PC-9 (cell line): ENCODE measurements around the gene AVL9. TPM values are rescaled to one million over a fixed set of nuclear protein-coding genes. Genes with fewer than 3 reads are reported as not detected.

Experiments
- BruUV-seq: library from RNA; stranded (reverse); fragments of 400-500 nt; replicated peaks from 2 replicates; lab custom pipeline; 2021; lab: Mats Ljungman, UMichigan
- CTCF ChIA-PET: fragments of 300-600 bp; sonication (Branson Sonifier 250); formaldehyde crosslinking; loops from one replicate; lab custom pipeline; 2022; ENCODE audit warnings: antibody characterized with exemption; lab: Charles Lee
- POLR2A ChIA-PET: fragments of 300-600 bp; sonication (Branson Sonifier 250); formaldehyde crosslinking; loops from one replicate; lab custom pipeline; 2022; ENCODE audit warnings: antibody characterized with exemption; ENCODE audit not compliant: unreplicated experiment; lab: Charles Lee
- DNase-seq, 2 experiments: peaks; one replicate each; pipeline versions ENCODE4 v3.0.0 to v3.0.0-alpha.2; 2015 to 2022; ENCODE audit warnings: mixed read lengths in 1 of 2
- H2AFZ ChIP-seq: fragments of 200-600 bp; sonication (generic); 2 replicates; pipeline ENCODE4 v1.8.1; 2017; ENCODE audit warnings: antibody characterized with exemption
- H3F3A ChIP-seq: fragments of 200-600 bp; sonication (generic); 2 replicates; pipeline ENCODE4 v1.8.1; 2017; ENCODE audit warnings: antibody characterized with exemption, mild to moderate bottlenecking, low read depth; ENCODE audit not compliant: insufficient read depth
- H3K27ac ChIP-seq: fragments of 200-600 bp; sonication (generic); 2 replicates; pipeline ENCODE4 v1.6.1; 2016; ENCODE audit warnings: mixed run types
- H3K27me3 ChIP-seq: fragments of 200-600 bp; sonication (generic); 2 replicates; pipeline ENCODE4 v1.6.1; 2016; ENCODE audit warnings: low read depth, mixed run types; ENCODE audit not compliant: insufficient read depth
- H3K36me3 ChIP-seq: fragments of 200-600 bp; sonication (generic); 2 replicates; pipeline ENCODE4 v1.6.1; 2016; ENCODE audit warnings: low read depth, mixed run types
- H3K4me1 ChIP-seq: fragments of 200-600 bp; sonication (generic); replicated peaks from 2 replicates; pipeline ENCODE4 v1.6.1; 2016; ENCODE audit warnings: mixed run types; ENCODE audit not compliant: insufficient read depth
- H3K4me2 ChIP-seq: fragments of 200-600 bp; sonication (generic); 2 replicates; pipeline ENCODE4 v1.6.1; 2017; ENCODE audit warnings: mixed run types
- H3K4me3 ChIP-seq: fragments of 200-600 bp; sonication (generic); 2 replicates; pipeline ENCODE4 v1.6.1; 2016; ENCODE audit warnings: mixed run types
- H3K79me2 ChIP-seq: fragments of 200-600 bp; sonication (generic); 2 replicates; pipeline ENCODE4 v1.6.1; 2017; ENCODE audit warnings: low read depth, mixed run types
- H3K9me2 ChIP-seq: fragments of 200-600 bp; sonication (generic); 2 replicates; pipeline ENCODE4 v1.8.1; 2017; ENCODE audit warnings: mild to moderate bottlenecking; ENCODE audit not compliant: insufficient read depth
- H3K9me3 ChIP-seq: fragments of 200-600 bp; sonication (generic); 2 replicates; pipeline ENCODE4 v1.8.1; 2016; ENCODE audit warnings: low read depth; ENCODE audit not compliant: insufficient read depth
- H4K20me1 ChIP-seq: fragments of 200-600 bp; sonication (generic); 2 replicates; pipeline ENCODE4 v1.8.1; 2017; ENCODE audit not compliant: insufficient read depth
- CTCF ChIP-seq: fragments of 200-600 bp; sonication (generic); conservative IDR thresholded peaks from 2 replicates; pipeline ENCODE4 v1.6.1; 2017; ENCODE audit warnings: mixed run types, antibody characterized with exemption, mild to moderate bottlenecking, moderate library complexity
- EZH2 ChIP-seq: fragments of 200-600 bp; sonication (generic); IDR thresholded peaks from 2 replicates; pipeline ENCODE4 v1.8.0; 2017; ENCODE audit warnings: antibody characterized with exemption, low read depth
- intact Hi-C: fragments of 100-400 bp; cut with micrococcal nuclease; formaldehyde crosslinking; loops from one replicate; pipeline ENCODE4 v1.10.0; 2022; ENCODE audit not compliant: unreplicated experiment
- total RNA-seq: library from RNA; stranded (reverse); gene quantifications from 2 replicates; pipeline ENCODE4 v1.2.3, GENCODE V29; 2021

Gene AVL9
- total RNA-seq, 1 experiment from 2014 or later: 57.1 TPM

DNA sequence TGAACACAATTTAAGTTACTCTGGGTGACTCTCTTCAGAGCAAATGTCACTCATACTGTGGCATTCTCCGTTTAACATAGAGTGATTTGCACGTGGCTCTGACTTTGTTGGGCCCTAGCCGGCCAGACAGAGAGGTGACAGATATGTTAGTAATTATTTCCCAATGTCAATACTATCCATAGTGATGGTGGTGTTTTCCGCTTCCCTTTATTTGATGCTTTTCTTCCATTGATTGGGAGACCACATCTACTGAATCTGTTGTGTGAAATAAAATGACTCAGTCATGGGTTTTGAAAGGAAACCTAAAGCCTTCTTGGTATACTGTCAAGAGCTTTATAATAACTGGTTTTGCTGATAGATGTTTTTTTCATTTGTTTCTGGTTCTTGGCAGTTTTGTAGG is 7.4 kb downstream of the AVL9 start:
- no peak for TF ChIP-seq EZH2
- peaks cover 29% of the 10 kb centered on the region for H3K4me1 ChIP-seq
- peaks cover 13% of the 10 kb centered on the region; the same call in 1 of the 2 replicates for H3K36me3 ChIP-seq
- ChIA-PET CTCF (interaction anchor here (0.6 kb wide), 1 partner anchor 1054 kb away, joined by 10 read pairs; no protein-coding TSS in a partner anchor), POLR2A (no interaction called here)
- H3F3A ChIP-seq: peaks cover 15% of the 10 kb centered on the region
- peaks cover 3% of the 10 kb centered on the region; the same call in 1 of the 2 replicates for H3K9me3 ChIP-seq
- no peaks in the 10 kb centered on the region for H3K9me2 ChIP-seq
- DNase-seq: no peak
- no TSS peak for BruUV-seq
- H3K27ac ChIP-seq: no peak overlapping the region
- H3K4me3 ChIP-seq: no peak overlapping the region
- H3K79me2 ChIP-seq: peaks cover 96% of the 10 kb centered on the region
- H2AFZ ChIP-seq: no peak overlapping the region
- intact Hi-C loops: no loop called here
- peaks cover 45% of the 10 kb centered on the region for H4K20me1 ChIP-seq
- no peaks in the 10 kb centered on the region for H3K27me3 ChIP-seq
- no peak overlapping the region for H3K4me2 ChIP-seq

GRCh38 chr7:32506266-32507054 is 11.2 kb downstream of the AVL9 start:
- no peak overlapping the region for H3K27ac ChIP-seq
- no peaks in the 10 kb centered on the region for H3K27me3 ChIP-seq
- no peak overlapping the region for H2AFZ ChIP-seq
- H3K36me3 ChIP-seq: peaks cover 30% of the 10 kb centered on the region
- H3K9me2 ChIP-seq: no peaks in the 10 kb centered on the region
- H3K4me3 ChIP-seq: no peak overlapping the region
- peaks cover 36% of the 10 kb centered on the region for H4K20me1 ChIP-seq
- peaks cover 2% of the 10 kb centered on the region; the same call in 1 of the 2 replicates for H3F3A ChIP-seq
- intact Hi-C loops: no loop called here
- no peaks in the 10 kb centered on the region for H3K9me3 ChIP-seq
- TF ChIP-seq CTCF: no peak
- no peak for TF ChIP-seq EZH2
- peaks cover 11% of the 10 kb centered on the region for H3K4me1 ChIP-seq
- ChIA-PET CTCF (no interaction called here), POLR2A (no interaction called here)
- DNase-seq: peak in 1 of 2 experiments; percentile 32
- no TSS peak for BruUV-seq
- no peak overlapping the region for H3K4me2 ChIP-seq
- peaks cover 91% of the 10 kb centered on the region for H3K79me2 ChIP-seq

DNA sequence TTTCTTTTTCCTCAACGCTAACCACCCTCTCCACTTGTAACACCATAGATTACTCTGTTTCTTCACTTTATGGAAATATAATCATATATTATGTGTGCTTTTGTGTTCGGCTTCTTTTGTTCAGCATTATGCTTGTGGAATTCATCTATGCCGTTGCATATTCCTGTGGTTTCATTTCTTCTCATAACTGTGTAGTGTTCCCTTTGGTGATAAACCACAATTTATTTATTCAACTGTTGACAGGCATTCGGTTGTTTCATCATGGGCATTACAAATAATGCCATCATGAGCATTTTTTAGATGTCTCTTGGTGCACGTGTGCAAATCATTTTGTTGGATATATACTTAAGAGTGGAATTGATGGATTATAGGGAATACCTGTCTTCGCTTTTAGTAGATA is 12.1 kb downstream of the AVL9 start:
- TF ChIP-seq CTCF (no peak), EZH2 (no peak)
- POLR2A ChIA-PET: no interaction called here
- H3K9me3 ChIP-seq: no peaks in the 10 kb centered on the region
- H3F3A ChIP-seq: no peaks in the 10 kb centered on the region; the same call in 1 of the 2 replicates
- BruUV-seq: no TSS peak
- no peak overlapping the region for H3K4me2 ChIP-seq
- peaks cover 30% of the 10 kb centered on the region for H3K36me3 ChIP-seq
- CTCF ChIA-PET: no interaction called here
- no peaks in the 10 kb centered on the region for H3K27me3 ChIP-seq
- peaks cover 91% of the 10 kb centered on the region for H3K79me2 ChIP-seq
- no peak overlapping the region for H3K4me3 ChIP-seq
- no peaks in the 10 kb centered on the region for H3K9me2 ChIP-seq
- intact Hi-C loops: no loop called here
- 0 out of 2 replicates have a peak, but pooled peaks cover 2% of the 10 kb centered on the region for H3K4me1 ChIP-seq
- peaks cover 29% of the 10 kb centered on the region for H4K20me1 ChIP-seq
- H2AFZ ChIP-seq: no peak overlapping the region
- no peak for DNase-seq
- no peak overlapping the region for H3K27ac ChIP-seq
